WTC11 (cell line): ENCODE data around the gene SLC6A9. TPM values are rescaled to one million over a fixed set of nuclear protein-coding genes. Genes with fewer than 3 reads are reported as not detected.

Experiments
- ATAC-seq: fragments of 200-7000 bp; cut with Tn5 transposase; 2 replicates; pipeline ENCODE4 v1.10.0; 2021; ENCODE audit warnings: mild to moderate bottlenecking, moderate library complexity
- CTCF ChIA-PET: fragments of 300-600 bp; sonication (Branson Sonifier 250); formaldehyde crosslinking; loops from one replicate; lab custom pipeline; 2021; ENCODE audit warnings: antibody characterized with exemption; lab: Charles Lee
- POLR2A ChIA-PET: fragments of 350-600 bp; sonication (Branson Sonifier 250); formaldehyde crosslinking; loops from one replicate; lab custom pipeline; 2021; ENCODE audit warnings: antibody characterized with exemption; lab: Charles Lee
- DNase-seq: peaks from one replicate; pipeline ENCODE4 v3.0.0; 2021; ENCODE audit warnings: low spot score
- H3K27ac Mint-ChIP-seq: 2 replicates; pipeline ENCODE4 v1.8.0; 2021; ENCODE audit warnings: mixed read lengths
- H3K27me3 Mint-ChIP-seq: 2 replicates; pipeline ENCODE4 v1.8.0; 2021; ENCODE audit warnings: low read depth, mild to moderate bottlenecking, moderate library complexity, mixed read lengths
- H3K36me3 Mint-ChIP-seq: 2 replicates; pipeline ENCODE4 v1.8.0; 2021; ENCODE audit warnings: mixed read lengths
- H3K4me1 Mint-ChIP-seq: 2 replicates; pipeline ENCODE4 v1.8.0; 2022; ENCODE audit warnings: mixed read lengths
- H3K4me3 Mint-ChIP-seq: 2 replicates; pipeline ENCODE4 v1.8.0; 2021; ENCODE audit warnings: mild to moderate bottlenecking, moderate library complexity, mixed read lengths
- H3K9me3 Mint-ChIP-seq: 2 replicates; pipeline ENCODE4 v1.8.0; 2021; ENCODE audit warnings: mixed read lengths
- HMGA2 ChIP-seq: fragments of 250-450 bp; sonication (Bioruptor Pico); IDR thresholded peaks from 2 replicates; pipeline ENCODE4 v1.4.0; 2021; ENCODE audit warnings: mild to moderate bottlenecking, moderate library complexity
- KAT7 ChIP-seq: sonication (generic); formaldehyde crosslinking; IDR thresholded peaks from 2 replicates; pipeline ENCODE4 v1.8.1; 2023; ENCODE audit warnings: missing genetic modification reagents, mild to moderate bottlenecking, borderline replicate concordance
- ZNF416 ChIP-seq: fragments of 250-450 bp; sonication (Bioruptor Pico); IDR thresholded peaks from 2 replicates; pipeline ENCODE4 v1.9.0; 2021; ENCODE audit warnings: mild to moderate bottlenecking, inconsistent platforms
- total RNA-seq: library from RNA; stranded (reverse); gene quantifications from 3 replicates; pipeline ENCODE4 v1.2.3, GENCODE V29; 2021
- TF ChIP-seq, protein P1 (sequence below): sonication (generic); formaldehyde crosslinking; conservative IDR thresholded peaks from 2 replicates; pipeline ENCODE4 v1.8.1; 2023; ENCODE audit warnings: mild to moderate bottlenecking, low read depth, missing genetic modification reagents, moderate library complexity
- TF ChIP-seq, protein P2 (sequence below): fragments of 250-450 bp; sonication (Bioruptor Pico); IDR thresholded peaks from 2 replicates; pipeline ENCODE4 v1.9.0; 2021; ENCODE audit warnings: mild to moderate bottlenecking
- TF ChIP-seq, protein P3 (sequence below): sonication (generic); formaldehyde crosslinking; IDR thresholded peaks from 2 replicates; pipeline ENCODE4 v1.8.1; 2022; ENCODE audit warnings: mild to moderate bottlenecking, moderate library complexity, missing genetic modification reagents
- TF ChIP-seq, protein P4 (sequence below): sonication (generic); formaldehyde crosslinking; IDR thresholded peaks from 2 replicates; pipeline ENCODE4 v1.8.0; 2022; ENCODE audit warnings: mild to moderate bottlenecking, missing genetic modification reagents
- TF ChIP-seq, protein P5 (sequence below): sonication (generic); formaldehyde crosslinking; IDR thresholded peaks from 2 replicates; pipeline ENCODE4 v1.8.0; 2022; ENCODE audit warnings: missing genetic modification reagents
- TF ChIP-seq, protein P6 (sequence below): sonication (generic); formaldehyde crosslinking; IDR thresholded peaks from 2 replicates; pipeline ENCODE4 v1.8.1; 2022; ENCODE audit warnings: low read depth, missing genetic modification reagents, borderline replicate concordance
- TF ChIP-seq, protein P7 (sequence below): fragments of 200-600 bp; IDR thresholded peaks from 2 replicates; pipeline ENCODE4 v1.8.0; 2022; ENCODE audit warnings: antibody characterized with exemption
- TF ChIP-seq, protein P8 (sequence below): sonication (generic); formaldehyde crosslinking; IDR thresholded peaks from 2 replicates; pipeline ENCODE4 v1.8.1; 2023; ENCODE audit warnings: mild to moderate bottlenecking, missing genetic modification reagents, moderate library complexity
- TF ChIP-seq, protein P9 (sequence below): fragments of 250-450 bp; sonication (Bioruptor Pico); IDR thresholded peaks from 2 replicates; pipeline ENCODE4 v1.8.0; 2021; ENCODE audit warnings: mild to moderate bottlenecking

The SLC6A9 gene
- total RNA-seq, 1 experiment from 2014 or later: 14.4 TPM

DNA sequence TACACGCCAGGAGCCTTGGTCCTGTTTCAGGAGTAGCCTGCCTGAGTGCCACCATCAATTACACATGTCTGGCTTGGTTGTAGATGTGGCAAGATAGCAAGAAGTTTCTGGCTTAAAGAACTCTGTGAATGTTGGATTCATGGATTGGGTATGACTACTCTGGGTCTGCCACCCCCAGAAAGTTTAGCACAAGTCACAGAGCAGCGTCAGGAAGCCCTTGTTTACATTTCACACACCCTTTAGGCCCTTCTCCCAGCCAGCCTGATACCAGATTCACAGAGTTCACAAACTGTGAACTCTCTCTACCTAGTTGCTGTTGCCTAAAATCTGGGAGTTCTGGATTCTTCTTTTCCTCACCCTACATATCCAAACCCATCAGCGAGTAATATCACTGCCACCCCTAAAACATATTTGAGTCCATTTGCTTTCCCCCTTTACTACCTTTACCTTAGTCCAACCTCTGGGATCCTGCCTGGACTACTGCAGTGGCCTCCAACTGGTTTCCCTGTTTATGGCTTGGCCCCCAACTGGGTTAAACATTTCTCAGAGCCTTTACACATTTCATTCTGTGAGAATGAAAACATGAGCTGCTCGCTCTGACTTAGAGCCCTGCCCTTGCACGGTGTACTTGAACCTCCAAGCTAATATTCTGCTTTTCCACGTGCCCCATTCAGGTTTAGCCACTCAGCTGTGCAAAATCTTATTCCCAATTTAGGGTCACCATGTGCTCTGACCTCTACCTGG is 43.9 kb downstream of the SLC6A9 start (continued):
- TF ChIP-seq, protein P1, sequence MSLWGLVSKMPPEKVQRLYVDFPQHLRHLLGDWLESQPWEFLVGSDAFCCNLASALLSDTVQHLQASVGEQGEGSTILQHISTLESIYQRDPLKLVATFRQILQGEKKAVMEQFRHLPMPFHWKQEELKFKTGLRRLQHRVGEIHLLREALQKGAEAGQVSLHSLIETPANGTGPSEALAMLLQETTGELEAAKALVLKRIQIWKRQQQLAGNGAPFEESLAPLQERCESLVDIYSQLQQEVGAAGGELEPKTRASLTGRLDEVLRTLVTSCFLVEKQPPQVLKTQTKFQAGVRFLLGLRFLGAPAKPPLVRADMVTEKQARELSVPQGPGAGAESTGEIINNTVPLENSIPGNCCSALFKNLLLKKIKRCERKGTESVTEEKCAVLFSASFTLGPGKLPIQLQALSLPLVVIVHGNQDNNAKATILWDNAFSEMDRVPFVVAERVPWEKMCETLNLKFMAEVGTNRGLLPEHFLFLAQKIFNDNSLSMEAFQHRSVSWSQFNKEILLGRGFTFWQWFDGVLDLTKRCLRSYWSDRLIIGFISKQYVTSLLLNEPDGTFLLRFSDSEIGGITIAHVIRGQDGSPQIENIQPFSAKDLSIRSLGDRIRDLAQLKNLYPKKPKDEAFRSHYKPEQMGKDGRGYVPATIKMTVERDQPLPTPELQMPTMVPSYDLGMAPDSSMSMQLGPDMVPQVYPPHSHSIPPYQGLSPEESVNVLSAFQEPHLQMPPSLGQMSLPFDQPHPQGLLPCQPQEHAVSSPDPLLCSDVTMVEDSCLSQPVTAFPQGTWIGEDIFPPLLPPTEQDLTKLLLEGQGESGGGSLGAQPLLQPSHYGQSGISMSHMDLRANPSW (CRISPR knock-in tag): no peak
- TF ChIP-seq, protein P2, sequence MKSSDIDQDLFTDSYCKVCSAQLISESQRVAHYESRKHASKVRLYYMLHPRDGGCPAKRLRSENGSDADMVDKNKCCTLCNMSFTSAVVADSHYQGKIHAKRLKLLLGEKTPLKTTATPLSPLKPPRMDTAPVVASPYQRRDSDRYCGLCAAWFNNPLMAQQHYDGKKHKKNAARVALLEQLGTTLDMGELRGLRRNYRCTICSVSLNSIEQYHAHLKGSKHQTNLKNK: no peak
- TF ChIP-seq ZNF416 (CRISPR knock-in tag): no peak
- TF ChIP-seq, protein P3, sequence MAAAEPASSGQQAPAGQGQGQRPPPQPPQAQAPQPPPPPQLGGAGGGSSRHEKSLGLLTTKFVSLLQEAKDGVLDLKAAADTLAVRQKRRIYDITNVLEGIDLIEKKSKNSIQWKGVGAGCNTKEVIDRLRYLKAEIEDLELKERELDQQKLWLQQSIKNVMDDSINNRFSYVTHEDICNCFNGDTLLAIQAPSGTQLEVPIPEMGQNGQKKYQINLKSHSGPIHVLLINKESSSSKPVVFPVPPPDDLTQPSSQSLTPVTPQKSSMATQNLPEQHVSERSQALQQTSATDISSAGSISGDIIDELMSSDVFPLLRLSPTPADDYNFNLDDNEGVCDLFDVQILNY: no peak
- TF ChIP-seq, protein P4, sequence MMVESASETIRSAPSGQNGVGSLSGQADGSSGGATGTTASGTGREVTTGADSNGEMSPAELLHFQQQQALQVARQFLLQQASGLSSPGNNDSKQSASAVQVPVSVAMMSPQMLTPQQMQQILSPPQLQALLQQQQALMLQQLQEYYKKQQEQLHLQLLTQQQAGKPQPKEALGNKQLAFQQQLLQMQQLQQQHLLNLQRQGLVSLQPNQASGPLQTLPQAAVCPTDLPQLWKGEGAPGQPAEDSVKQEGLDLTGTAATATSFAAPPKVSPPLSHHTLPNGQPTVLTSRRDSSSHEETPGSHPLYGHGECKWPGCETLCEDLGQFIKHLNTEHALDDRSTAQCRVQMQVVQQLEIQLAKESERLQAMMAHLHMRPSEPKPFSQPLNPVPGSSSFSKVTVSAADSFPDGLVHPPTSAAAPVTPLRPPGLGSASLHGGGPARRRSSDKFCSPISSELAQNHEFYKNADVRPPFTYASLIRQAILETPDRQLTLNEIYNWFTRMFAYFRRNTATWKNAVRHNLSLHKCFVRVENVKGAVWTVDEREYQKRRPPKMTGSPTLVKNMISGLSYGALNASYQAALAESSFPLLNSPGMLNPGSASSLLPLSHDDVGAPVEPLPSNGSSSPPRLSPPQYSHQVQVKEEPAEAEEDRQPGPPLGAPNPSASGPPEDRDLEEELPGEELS (CRISPR knock-in tag): no peak
- TF ChIP-seq, protein P5, sequence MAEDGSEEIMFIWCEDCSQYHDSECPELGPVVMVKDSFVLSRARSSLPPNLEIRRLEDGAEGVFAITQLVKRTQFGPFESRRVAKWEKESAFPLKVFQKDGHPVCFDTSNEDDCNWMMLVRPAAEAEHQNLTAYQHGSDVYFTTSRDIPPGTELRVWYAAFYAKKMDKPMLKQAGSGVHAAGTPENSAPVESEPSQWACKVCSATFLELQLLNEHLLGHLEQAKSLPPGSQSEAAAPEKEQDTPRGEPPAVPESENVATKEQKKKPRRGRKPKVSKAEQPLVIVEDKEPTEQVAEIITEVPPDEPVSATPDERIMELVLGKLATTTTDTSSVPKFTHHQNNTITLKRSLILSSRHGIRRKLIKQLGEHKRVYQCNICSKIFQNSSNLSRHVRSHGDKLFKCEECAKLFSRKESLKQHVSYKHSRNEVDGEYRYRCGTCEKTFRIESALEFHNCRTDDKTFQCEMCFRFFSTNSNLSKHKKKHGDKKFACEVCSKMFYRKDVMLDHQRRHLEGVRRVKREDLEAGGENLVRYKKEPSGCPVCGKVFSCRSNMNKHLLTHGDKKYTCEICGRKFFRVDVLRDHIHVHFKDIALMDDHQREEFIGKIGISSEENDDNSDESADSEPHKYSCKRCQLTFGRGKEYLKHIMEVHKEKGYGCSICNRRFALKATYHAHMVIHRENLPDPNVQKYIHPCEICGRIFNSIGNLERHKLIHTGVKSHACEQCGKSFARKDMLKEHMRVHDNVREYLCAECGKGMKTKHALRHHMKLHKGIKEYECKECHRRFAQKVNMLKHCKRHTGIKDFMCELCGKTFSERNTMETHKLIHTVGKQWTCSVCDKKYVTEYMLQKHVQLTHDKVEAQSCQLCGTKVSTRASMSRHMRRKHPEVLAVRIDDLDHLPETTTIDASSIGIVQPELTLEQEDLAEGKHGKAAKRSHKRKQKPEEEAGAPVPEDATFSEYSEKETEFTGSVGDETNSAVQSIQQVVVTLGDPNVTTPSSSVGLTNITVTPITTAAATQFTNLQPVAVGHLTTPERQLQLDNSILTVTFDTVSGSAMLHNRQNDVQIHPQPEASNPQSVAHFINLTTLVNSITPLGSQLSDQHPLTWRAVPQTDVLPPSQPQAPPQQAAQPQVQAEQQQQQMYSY (CRISPR knock-in tag): no peak

DNA sequence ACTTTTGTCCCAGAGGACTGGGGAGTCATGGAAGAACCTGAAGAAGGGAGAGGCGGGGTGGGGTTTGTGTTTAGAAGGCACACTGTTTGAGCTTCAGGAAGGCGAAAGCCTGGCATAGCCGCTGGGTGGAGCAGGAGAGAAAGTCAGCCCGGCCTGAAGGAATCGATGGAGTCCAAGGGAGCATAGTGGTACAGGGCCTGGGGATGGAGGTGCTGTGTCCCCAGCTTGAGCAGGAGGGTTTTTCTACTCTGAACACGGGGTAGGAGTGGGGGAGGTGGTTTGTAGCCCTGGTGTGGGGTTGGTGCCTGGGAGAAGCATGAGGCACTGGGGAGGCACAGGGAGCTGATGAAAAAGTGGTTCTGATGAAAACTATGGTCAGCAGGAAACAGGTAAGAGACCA is 44.5 kb downstream of the SLC6A9 start:
- Mint-ChIP-seq H3K36me3 (peaks cover 6% of the 10 kb centered on the region; the same call in 1 of the 2 replicates), H3K9me3 (no peaks in the 10 kb centered on the region), H3K4me1 (0 out of 2 replicates have a peak, but pooled peaks cover 4% of the 10 kb centered on the region), H3K27me3 (peaks cover 4% of the 10 kb centered on the region), H3K4me3 (no peak overlapping the region), H3K27ac (no peak overlapping the region)
- POLR2A ChIA-PET: no interaction called here
- no peak for DNase-seq
- CTCF ChIA-PET: interaction anchor here (0.7 to 9.8 kb wide), 6 partner anchors 9 to 222 kb away, joined by 3 to 87 read pairs (median 4); no protein-coding TSS in a partner anchor
- ATAC-seq: no peak
- TF ChIP-seq, protein P6, sequence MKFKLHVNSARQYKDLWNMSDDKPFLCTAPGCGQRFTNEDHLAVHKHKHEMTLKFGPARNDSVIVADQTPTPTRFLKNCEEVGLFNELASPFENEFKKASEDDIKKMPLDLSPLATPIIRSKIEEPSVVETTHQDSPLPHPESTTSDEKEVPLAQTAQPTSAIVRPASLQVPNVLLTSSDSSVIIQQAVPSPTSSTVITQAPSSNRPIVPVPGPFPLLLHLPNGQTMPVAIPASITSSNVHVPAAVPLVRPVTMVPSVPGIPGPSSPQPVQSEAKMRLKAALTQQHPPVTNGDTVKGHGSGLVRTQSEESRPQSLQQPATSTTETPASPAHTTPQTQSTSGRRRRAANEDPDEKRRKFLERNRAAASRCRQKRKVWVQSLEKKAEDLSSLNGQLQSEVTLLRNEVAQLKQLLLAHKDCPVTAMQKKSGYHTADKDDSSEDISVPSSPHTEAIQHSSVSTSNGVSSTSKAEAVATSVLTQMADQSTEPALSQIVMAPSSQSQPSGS: no peak
- TF ChIP-seq, protein P7, sequence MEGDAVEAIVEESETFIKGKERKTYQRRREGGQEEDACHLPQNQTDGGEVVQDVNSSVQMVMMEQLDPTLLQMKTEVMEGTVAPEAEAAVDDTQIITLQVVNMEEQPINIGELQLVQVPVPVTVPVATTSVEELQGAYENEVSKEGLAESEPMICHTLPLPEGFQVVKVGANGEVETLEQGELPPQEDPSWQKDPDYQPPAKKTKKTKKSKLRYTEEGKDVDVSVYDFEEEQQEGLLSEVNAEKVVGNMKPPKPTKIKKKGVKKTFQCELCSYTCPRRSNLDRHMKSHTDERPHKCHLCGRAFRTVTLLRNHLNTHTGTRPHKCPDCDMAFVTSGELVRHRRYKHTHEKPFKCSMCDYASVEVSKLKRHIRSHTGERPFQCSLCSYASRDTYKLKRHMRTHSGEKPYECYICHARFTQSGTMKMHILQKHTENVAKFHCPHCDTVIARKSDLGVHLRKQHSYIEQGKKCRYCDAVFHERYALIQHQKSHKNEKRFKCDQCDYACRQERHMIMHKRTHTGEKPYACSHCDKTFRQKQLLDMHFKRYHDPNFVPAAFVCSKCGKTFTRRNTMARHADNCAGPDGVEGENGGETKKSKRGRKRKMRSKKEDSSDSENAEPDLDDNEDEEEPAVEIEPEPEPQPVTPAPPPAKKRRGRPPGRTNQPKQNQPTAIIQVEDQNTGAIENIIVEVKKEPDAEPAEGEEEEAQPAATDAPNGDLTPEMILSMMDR: no peak
- no peak for TF ChIP-seq KAT7 (CRISPR knock-in tag)
- TF ChIP-seq, protein P8, sequence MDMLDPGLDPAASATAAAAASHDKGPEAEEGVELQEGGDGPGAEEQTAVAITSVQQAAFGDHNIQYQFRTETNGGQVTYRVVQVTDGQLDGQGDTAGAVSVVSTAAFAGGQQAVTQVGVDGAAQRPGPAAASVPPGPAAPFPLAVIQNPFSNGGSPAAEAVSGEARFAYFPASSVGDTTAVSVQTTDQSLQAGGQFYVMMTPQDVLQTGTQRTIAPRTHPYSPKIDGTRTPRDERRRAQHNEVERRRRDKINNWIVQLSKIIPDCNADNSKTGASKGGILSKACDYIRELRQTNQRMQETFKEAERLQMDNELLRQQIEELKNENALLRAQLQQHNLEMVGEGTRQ: no peak
- TF ChIP-seq HMGA2 (CRISPR knock-in tag): no peak
- TF ChIP-seq, protein P9, sequence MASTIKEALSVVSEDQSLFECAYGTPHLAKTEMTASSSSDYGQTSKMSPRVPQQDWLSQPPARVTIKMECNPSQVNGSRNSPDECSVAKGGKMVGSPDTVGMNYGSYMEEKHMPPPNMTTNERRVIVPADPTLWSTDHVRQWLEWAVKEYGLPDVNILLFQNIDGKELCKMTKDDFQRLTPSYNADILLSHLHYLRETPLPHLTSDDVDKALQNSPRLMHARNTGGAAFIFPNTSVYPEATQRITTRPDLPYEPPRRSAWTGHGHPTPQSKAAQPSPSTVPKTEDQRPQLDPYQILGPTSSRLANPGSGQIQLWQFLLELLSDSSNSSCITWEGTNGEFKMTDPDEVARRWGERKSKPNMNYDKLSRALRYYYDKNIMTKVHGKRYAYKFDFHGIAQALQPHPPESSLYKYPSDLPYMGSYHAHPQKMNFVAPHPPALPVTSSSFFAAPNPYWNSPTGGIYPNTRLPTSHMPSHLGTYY: no peak
